OCI-LY3 (cell line): Measurements from ENCODE around the gene KCNN2.

Source experiments
- CTCF ChIP-seq: fragments of 200-600, 300-600 bp; sonication (generic); IDR thresholded peaks from 2 replicates; pipeline ENCODE4 v1.5.1; 2014; ENCODE audit warnings: antibody characterized with exemption, low read length, low read depth
- EZH2phosphoT487 ChIP-seq: fragments of 200-600 bp; shearing (Covaris generic); IDR thresholded peaks from 2 replicates; pipeline ENCODE4 v1.6.1; 2018; ENCODE audit warnings: antibody characterized with exemption, mixed run types, low read depth

DNA sequence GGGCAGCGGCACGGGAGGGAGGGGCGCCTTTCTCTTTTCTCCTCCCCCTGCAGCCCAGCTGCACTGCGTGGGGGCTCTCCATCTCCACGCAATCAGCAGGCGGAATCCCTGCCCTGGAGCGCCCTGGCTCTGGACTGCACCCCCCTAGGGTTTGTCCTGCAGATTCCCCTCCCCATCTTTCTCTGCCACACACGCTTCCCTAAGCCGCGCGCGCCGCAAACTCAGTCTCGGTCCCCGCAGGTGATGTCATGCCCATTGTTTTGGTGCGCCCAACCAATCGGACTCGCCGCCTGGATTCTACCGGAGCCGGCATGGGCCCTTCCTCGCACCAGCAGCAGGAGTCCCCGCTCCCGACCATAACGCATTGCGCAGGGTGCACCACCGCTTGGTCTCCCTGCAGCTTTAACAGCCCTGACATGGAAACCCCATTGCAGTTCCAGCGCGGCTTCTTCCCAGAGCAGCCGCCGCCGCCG lies at the start of gene KCNN2:
- TF ChIP-seq CTCF: no peak
- no peak for TF ChIP-seq EZH2phosphoT487
